B cell (primary cell): Measurements from ENCODE around the gene MEGF11. TPM values are rescaled to one million over a fixed set of nuclear protein-coding genes. Genes with fewer than 3 reads are reported as not detected.

ENCODE experiments used
- ATAC-seq: fragments of 200-7000 bp; cut with Tn5 transposase; one replicate; pipeline ENCODE4 v1.10.0; 2021; ENCODE audit warnings: low read depth, mild to moderate bottlenecking, moderate number of reproducible peaks, moderate library complexity
- CTCF ChIA-PET: fragments of 350-600 bp; sonication (Branson Sonifier 250); formaldehyde crosslinking; loops from one replicate; lab custom pipeline; 2021; ENCODE audit warnings: antibody characterized with exemption, inconsistent platforms; lab: Charles Lee
- POLR2A ChIA-PET: fragments of 350-600 bp; sonication (Branson Sonifier 250); formaldehyde crosslinking; loops from one replicate; lab custom pipeline; 2021; ENCODE audit warnings: antibody characterized with exemption; lab: Charles Lee
- DNase-seq: peaks from one replicate; pipeline ENCODE4 v3.0.0; 2013
- H2AFZ ChIP-seq: 2 replicates; pipeline ENCODE4 v1.6.1; 2012; ENCODE audit warnings: mild to moderate bottlenecking, low read depth, low read length; ENCODE audit not compliant: insufficient read depth, poor library complexity, severe bottlenecking
- H3K27ac ChIP-seq, 2 donors: 1 replicate in 1 of 2; 2 replicates in 1 of 2; pipeline ENCODE4 v1.5.1; 2012 to 2013; ENCODE audit warnings: low read length in 2 of 2, mild to moderate bottlenecking in 2 of 2, moderate library complexity in 1 of 2
- H3K27me3 ChIP-seq, 4 experiments: fragments of 200-600 bp in 1 of 4; sonication (generic) in 1 of 4; replicated peaks in 1 of 4; 1 replicate in 2 of 4; 2 replicates in 2 of 4; pipeline versions ENCODE4 v1.6.1 to v1.7.0; 2013 to 2016; ENCODE audit warnings: low read length in 3 of 4, mild to moderate bottlenecking in 2 of 4, mixed read lengths in 1 of 4, moderate library complexity in 1 of 4; ENCODE audit not compliant: insufficient read depth in 4 of 4, control insufficient read depth in 3 of 4; ENCODE audit errors: control extremely low read depth in 1 of 4
- H3K36me3 ChIP-seq, 2 experiments: replicated peaks in 1 of 2; 1 replicate in 1 of 2; 2 replicates in 1 of 2; pipeline versions ENCODE4 v1.6.1 to v1.7.1; 2013; ENCODE audit warnings: low read length in 1 of 2; ENCODE audit not compliant: insufficient read depth in 2 of 2, control insufficient read depth in 1 of 2; ENCODE audit errors: control extremely low read depth in 1 of 2, extremely low read depth in 1 of 2
- H3K4me1 ChIP-seq, 2 donors: fragments of 200-600 bp in 1 of 2; sonication (generic) in 1 of 2; 1 replicate in 1 of 2; 2 replicates in 1 of 2; pipeline versions ENCODE4 v1.5.1 to v1.6.1; 2013 to 2017; ENCODE audit warnings: low read length in 2 of 2; ENCODE audit not compliant: control insufficient read depth in 2 of 2, insufficient read depth in 2 of 2
- H3K4me2 ChIP-seq: replicated peaks from 2 replicates; pipeline ENCODE3; 2012; ENCODE audit warnings: mild to moderate bottlenecking, low read depth, low read length; ENCODE audit not compliant: poor library complexity, severe bottlenecking
- H3K4me3 ChIP-seq, 5 experiments: fragments of 200-600 bp in 1 of 5; sonication (generic) in 1 of 5; 1 replicate in 3 of 5; 2 replicates in 2 of 5; pipeline versions ENCODE4 v1.5.1 to v1.7.0; 2011 to 2016; ENCODE audit warnings: low read length in 4 of 5, mild to moderate bottlenecking in 4 of 5, low read depth in 2 of 5, control low read depth in 1 of 5, moderate library complexity in 1 of 5; ENCODE audit not compliant: insufficient read depth in 1 of 5; ENCODE audit errors: control extremely low read depth in 1 of 5, extremely low read depth in 1 of 5
- H3K79me2 ChIP-seq: fragments of 200-600 bp; sonication (generic); one replicate; pipeline ENCODE4 v1.6.0; 2016; ENCODE audit warnings: low read length; ENCODE audit not compliant: control insufficient read depth, insufficient read depth
- H3K9ac ChIP-seq: fragments of 200-600 bp; sonication (generic); 2 replicates; pipeline ENCODE4 v1.6.1; 2017; ENCODE audit warnings: mild to moderate bottlenecking, low read length, moderate library complexity
- H3K9me3 ChIP-seq, 3 donors: one replicate each; pipeline versions ENCODE4 v1.6.1 to v1.7.1; 2013; ENCODE audit warnings: low read length in 2 of 3; ENCODE audit not compliant: control insufficient read depth in 2 of 3, insufficient read depth in 1 of 3; ENCODE audit errors: control extremely low read depth in 1 of 3
- H4K20me1 ChIP-seq: 2 replicates; pipeline ENCODE4 v1.6.0; 2012; ENCODE audit warnings: mild to moderate bottlenecking, low read length; ENCODE audit not compliant: insufficient read depth, control insufficient read depth, poor library complexity, severe bottlenecking
- H3K27ac Mint-ChIP-seq: one replicate; pipeline ENCODE4 v1.8.0; 2021; ENCODE audit warnings: mixed read lengths
- H3K27me3 Mint-ChIP-seq: one replicate; pipeline ENCODE4 v1.8.0; 2021; ENCODE audit warnings: mixed read lengths
- H3K4me1 Mint-ChIP-seq: one replicate; pipeline ENCODE4 v1.8.0; 2021; ENCODE audit warnings: mixed read lengths
- H3K4me3 Mint-ChIP-seq: one replicate; pipeline ENCODE4 v1.8.0; 2021; ENCODE audit warnings: mixed read lengths
- H3K9me3 Mint-ChIP-seq: one replicate; pipeline ENCODE4 v1.8.0; 2022; ENCODE audit warnings: mixed read lengths; ENCODE audit not compliant: insufficient read depth
- CTCF ChIP-seq: fragments of 200-600 bp; IDR thresholded peaks from one replicate; pipeline ENCODE4 v1.8.0; 2022; ENCODE audit warnings: antibody characterized with exemption, mild to moderate bottlenecking
- EZH2 ChIP-seq: IDR thresholded peaks from 2 replicates; pipeline ENCODE4 v1.6.1; 2012; ENCODE audit warnings: borderline replicate concordance, low read depth, mild to moderate bottlenecking, moderate library complexity, low read length; ENCODE audit not compliant: insufficient read depth, poor library complexity, severe bottlenecking
- WGBS: methylation state at CpG from one replicate; pipeline ENCODE4 v1.1.5; 2013; ENCODE audit warnings: missing lambda C conversion rate; ENCODE audit not compliant: insufficient coverage; 5-methylcytosine and 5-hydroxymethylcytosine counted together
- intact Hi-C: fragments of 100-400 bp; cut with micrococcal nuclease; formaldehyde crosslinking; loops from one replicate; pipeline ENCODE4 v1.10.0; 2022
- polyA plus RNA-seq: library from polyadenylated mRNA; depleted of rRNA; stranded (reverse); fragments of >200 nt; gene quantifications from 2 replicates; pipeline ENCODE4 v1.2.3, GENCODE V29; 2012
- total RNA-seq, 2 donors: library from RNA; stranded (reverse); fragments of 120-200 nt in 1 of 2; gene quantifications; 1 replicate in 1 of 2; 2 replicates in 1 of 2; pipeline versions ENCODE4 v1.2.3 to v1.2.4, GENCODE V29; 2013 to 2022

MEGF11 gene
- total and polyA plus RNA-seq, 2 donors (not counting 1 experiment from before 2014, with no cell fraction given) = 0.04 to 0.34 TPM

DNA sequence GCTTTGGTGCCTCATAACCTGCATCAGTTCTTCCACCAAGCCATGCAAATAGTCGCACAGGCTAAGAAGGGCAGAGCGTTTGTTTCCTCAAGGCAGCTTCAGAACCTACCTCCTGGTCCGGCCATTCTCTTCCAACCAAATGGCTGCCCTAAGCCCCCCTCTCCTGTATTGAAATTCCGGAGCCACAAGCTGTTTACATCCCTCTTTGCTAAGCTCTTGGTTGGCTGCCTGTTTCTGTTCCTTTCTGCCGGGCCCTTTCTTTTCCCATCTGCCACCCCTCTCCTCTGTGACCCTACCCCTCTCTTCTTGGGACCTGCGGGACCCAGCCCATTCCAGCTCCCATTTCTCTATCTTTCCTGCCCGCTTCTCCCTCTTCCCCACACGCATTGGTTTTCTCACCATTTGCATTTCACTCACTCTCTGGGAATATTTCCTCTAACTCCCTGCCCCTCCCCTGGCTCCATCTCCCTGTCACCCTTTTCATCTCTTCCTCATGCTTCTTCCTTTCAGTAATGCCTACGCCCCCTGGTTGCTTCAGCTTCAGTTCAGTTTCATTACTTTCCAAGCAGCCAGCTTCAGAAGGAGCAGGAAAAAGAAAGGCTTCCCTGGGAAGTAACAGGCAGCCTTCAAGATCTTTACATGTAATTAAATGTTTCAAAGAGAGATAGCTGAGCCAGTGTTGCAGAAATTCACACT lies 270.8 kb downstream of the MEGF11 start:
- Mint-ChIP-seq H3K4me1 (peaks cover 13% of the 10 kb centered on the region), H3K27ac (no peak overlapping the region), H3K27me3 (peaks cover 21% of the 10 kb centered on the region), H3K4me3 (peak overlapping the region; percentile 83), H3K9me3 (no peaks in the 10 kb centered on the region)
- POLR2A ChIA-PET = interaction anchor here (1.2 kb wide), 1 partner anchor 114 kb away, joined by 4 read pairs; the partner anchor contains the start of gene RAB11A
- no peaks in the 10 kb centered on the region for H3K9me3 ChIP-seq
- DNase-seq (no peak), ATAC-seq (no peak)
- intact Hi-C loops = loop anchor here (1.0 to 5.0 kb wide), 3 partner anchors 60 to 113 kb away; partner anchors contain the start of gene RAB11A
- CTCF ChIA-PET = interaction anchor here (0.6 to 2.0 kb wide), 4 partner anchors 9 to 186 kb away, joined by 3 to 7 read pairs (median 4); partner anchors contain the start of gene RAB11A
- peak overlapping the region; percentile 93 for H3K4me2 ChIP-seq
- peaks cover 0 to 27% (median 12%) of the 10 kb centered on the region in 4 experiments for H3K27me3 ChIP-seq
- H3K79me2 ChIP-seq = no peaks in the 10 kb centered on the region
- TF ChIP-seq CTCF (peak; percentile 32), EZH2 (no peak)
- H3K4me1 ChIP-seq = peaks cover 6 to 15% of the 10 kb centered on the region in 2 donors
- H2AFZ ChIP-seq = peak overlapping the region; percentile 90
- H3K4me3 ChIP-seq = peak overlapping the region in 4 of 5 experiments; percentile 44 to 68 (median 60)
- no peaks in the 10 kb centered on the region for H4K20me1 ChIP-seq
- 31% methylated on average over 8 of the region's 9 CpGs for WGBS
- H3K36me3 ChIP-seq = no peaks in the 10 kb centered on the region
- peak overlapping the region; percentile 77 for H3K9ac ChIP-seq
- H3K27ac ChIP-seq = no peak overlapping the region
